Measurements from ENCODE around the gene APLP2.
A peak's percentile ranks its signal among the peaks of the same experiment; 100 is the strongest.
"Not testable (repeated sequence)": the region's sequence is repeated elsewhere in the genome, so short reads cannot be mapped to it uniquely, and the experiment has no call there.

The APLP2 gene

GRCh38 chr11:130069659-130070108 lies at the start of gene APLP2:
Gene APLP2, plus strand, starts transcription at chr11:130069894. Its CDS starts 84 bp downstream, at chr11:130069978.
- DNase-seq (ENCODE audit: low spot score), result peak; percentile 98
- in situ Hi-C loops (cut with MboI; ENCODE audit: low pct_unique_long_range_greater_than_20kb, low sequenced_read_pairs, unreplicated experiment), result no loop called here
- no peak for TF ChIP-seq CTCF (IDR thresholded peaks at IDR 0.05; ENCODE audit: extremely low read depth, insufficient read depth, missing control alignments)

- in situ Hi-C loops (cut with MboI; ENCODE audit: low pct_unique_long_range_greater_than_20kb, low sequenced_read_pairs, unreplicated experiment), result no loop called here
- DNase-seq (ENCODE audit: low spot score), result no peak
- no peak for TF ChIP-seq CTCF (IDR thresholded peaks at IDR 0.05; ENCODE audit: extremely low read depth, insufficient read depth, missing control alignments)
These were observed 49.4 kb upstream of the APLP2 start for GRCh38 chr11:130020323-130020722.

GRCh38 chr11:130021606-130022005 lies 48.1 kb upstream of the APLP2 start:
- in situ Hi-C loops (cut with MboI; ENCODE audit: low pct_unique_long_range_greater_than_20kb, low sequenced_read_pairs, unreplicated experiment); DNase-seq (ENCODE audit: low spot score): not testable (repeated sequence)

- TF ChIP-seq CTCF (IDR thresholded peaks at IDR 0.05; ENCODE audit: extremely low read depth, insufficient read depth, missing control alignments), result no peak
- in situ Hi-C loops (cut with MboI; ENCODE audit: low pct_unique_long_range_greater_than_20kb, low sequenced_read_pairs, unreplicated experiment), result no loop called here
- DNase-seq (ENCODE audit: low spot score), result no peak
These were observed 46.9 kb upstream of the APLP2 start for GRCh38 chr11:130022799-130023198.

- DNase-seq (ENCODE audit: low spot score), result peak; percentile 60
These were observed 46.5 kb upstream of the APLP2 start for GRCh38 chr11:130023204-130023603.

GRCh38 chr11:130024361-130024760 lies 45.3 kb upstream of the APLP2 start:
- TF ChIP-seq CTCF (IDR thresholded peaks at IDR 0.05; ENCODE audit: extremely low read depth, insufficient read depth, missing control alignments), result no peak
- in situ Hi-C loops (cut with MboI; ENCODE audit: low pct_unique_long_range_greater_than_20kb, low sequenced_read_pairs, unreplicated experiment), result no loop called here
- DNase-seq (ENCODE audit: low spot score), result no peak

More at GRCh38 chr11:130023204-130023603, 46.5 kb upstream of the APLP2 start:
- no peak for TF ChIP-seq CTCF (IDR thresholded peaks at IDR 0.05; ENCODE audit: extremely low read depth, insufficient read depth, missing control alignments)
- in situ Hi-C loops (cut with MboI; ENCODE audit: low pct_unique_long_range_greater_than_20kb, low sequenced_read_pairs, unreplicated experiment), result no loop called here

- no peak for DNase-seq (ENCODE audit: low spot score)
- in situ Hi-C loops (cut with MboI; ENCODE audit: low pct_unique_long_range_greater_than_20kb, low sequenced_read_pairs, unreplicated experiment), result no loop called here
- no peak for TF ChIP-seq CTCF (IDR thresholded peaks at IDR 0.05; ENCODE audit: extremely low read depth, insufficient read depth, missing control alignments)
These were observed 44.3 kb upstream of the APLP2 start for GRCh38 chr11:130025371-130025770.

Data from GM13977 (cell line).